Measurements from ENCODE around the gene RPE.

RPE gene

DNA sequence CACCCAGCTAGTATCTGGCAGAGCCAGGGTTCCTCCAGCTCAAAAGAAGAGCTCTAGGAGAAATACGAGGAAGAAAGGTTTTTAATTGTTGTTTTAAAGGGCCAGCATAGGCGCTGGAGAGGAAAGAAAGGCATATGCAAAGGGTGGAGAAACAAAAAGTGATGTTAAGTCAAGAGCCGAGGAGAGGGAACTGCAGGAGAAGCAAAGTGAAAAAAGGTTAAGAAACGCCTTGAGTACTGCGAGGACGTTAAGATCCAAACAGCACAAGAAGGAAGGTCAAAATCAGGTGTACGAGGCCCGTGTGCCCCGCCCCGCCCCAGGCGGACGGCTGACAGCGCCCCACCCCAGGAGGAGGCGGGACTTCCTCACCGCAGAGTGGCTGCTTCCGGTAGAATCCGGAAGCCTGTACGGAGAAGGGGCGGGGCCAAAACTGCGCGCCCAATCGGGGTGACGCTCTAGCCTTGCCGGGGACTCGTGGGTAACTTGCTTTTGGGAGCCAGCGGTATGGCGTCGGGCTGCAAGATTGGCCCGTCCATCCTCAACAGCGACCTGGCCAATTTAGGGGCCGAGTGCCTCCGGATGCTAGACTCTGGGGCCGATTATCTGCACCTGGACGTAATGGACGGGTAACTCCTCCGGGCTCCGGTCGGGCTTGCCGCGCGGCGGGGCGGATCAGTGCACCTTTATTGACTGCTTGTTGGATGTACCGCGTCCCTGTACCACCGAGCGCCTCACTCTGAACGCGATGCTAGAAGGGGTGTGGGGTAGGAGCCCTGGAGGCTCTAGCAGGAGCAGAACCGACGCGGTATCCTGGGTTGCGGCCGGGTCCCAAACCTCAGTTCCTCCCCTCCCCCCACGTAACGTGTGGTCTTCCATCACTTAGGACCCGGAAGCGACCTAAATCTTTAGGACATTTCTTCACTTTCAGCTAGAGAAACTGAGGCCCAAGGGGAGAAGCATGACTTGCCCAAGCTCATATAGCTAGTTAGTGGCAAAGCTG lies at the start of gene RPE:
Gene RPE, plus strand, starts transcription at position 481 of the 1,000 bp plus-strand sequence. Its CDS starts 24 bp downstream, at position 505.
- ATAC-seq (ENCODE audit: insufficient read depth, low read depth) (peak; percentile 97), DNase-seq (peak; percentile 97)
- Histone ChIP-seq H4K20me1 (ENCODE audit: insufficient read depth, low read length) (peaks cover 37% of the 10 kb centered on the region), H3K9me3 (ENCODE audit: insufficient read depth, low read length, severe bottlenecking) (no peaks in the 10 kb centered on the region), H3K9ac (ENCODE audit: low read depth, low read length) (peak within 1 kb of the TSS; percentile 68), H3K4me3 (ENCODE audit: low read depth in 1 of 2, low read length in 2 of 2) (peak within 1 kb of the TSS; percentile 40 to 66), H3K4me1 (ENCODE audit: insufficient read depth, low read length) (peaks cover 36% of the 10 kb centered on the region), H3K4me2 (ENCODE audit: insufficient read depth, low read length) (peak within 1 kb of the TSS; percentile 71), H3K36me3 (ENCODE audit: insufficient read depth, low read length) (peaks cover 28% of the 10 kb centered on the region), H2AFZ (ENCODE audit: low read depth, low read length) (peak within 1 kb of the TSS; percentile 85), H3K27me3 (ENCODE audit: insufficient read depth, low read length, poor library complexity) (no peaks in the 10 kb centered on the region), H3K79me2 (ENCODE audit: insufficient read depth, low read length) (peaks cover 50% of the 10 kb centered on the region), H3K27ac (ENCODE audit: low read length) (peak within 1 kb of the TSS; percentile 79)
- TF ChIP-seq EZH2 (IDR thresholded peaks at IDR 0.05; ENCODE audit: borderline replicate concordance, low read depth, low read length, severe bottlenecking): no peak
- TF ChIP-seq, protein P1, sequence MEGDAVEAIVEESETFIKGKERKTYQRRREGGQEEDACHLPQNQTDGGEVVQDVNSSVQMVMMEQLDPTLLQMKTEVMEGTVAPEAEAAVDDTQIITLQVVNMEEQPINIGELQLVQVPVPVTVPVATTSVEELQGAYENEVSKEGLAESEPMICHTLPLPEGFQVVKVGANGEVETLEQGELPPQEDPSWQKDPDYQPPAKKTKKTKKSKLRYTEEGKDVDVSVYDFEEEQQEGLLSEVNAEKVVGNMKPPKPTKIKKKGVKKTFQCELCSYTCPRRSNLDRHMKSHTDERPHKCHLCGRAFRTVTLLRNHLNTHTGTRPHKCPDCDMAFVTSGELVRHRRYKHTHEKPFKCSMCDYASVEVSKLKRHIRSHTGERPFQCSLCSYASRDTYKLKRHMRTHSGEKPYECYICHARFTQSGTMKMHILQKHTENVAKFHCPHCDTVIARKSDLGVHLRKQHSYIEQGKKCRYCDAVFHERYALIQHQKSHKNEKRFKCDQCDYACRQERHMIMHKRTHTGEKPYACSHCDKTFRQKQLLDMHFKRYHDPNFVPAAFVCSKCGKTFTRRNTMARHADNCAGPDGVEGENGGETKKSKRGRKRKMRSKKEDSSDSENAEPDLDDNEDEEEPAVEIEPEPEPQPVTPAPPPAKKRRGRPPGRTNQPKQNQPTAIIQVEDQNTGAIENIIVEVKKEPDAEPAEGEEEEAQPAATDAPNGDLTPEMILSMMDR (IDR thresholded peaks at IDR 0.05; ENCODE audit: borderline replicate concordance, extremely low read depth, low read length, poor library complexity, severe bottlenecking): no peak

DNA sequence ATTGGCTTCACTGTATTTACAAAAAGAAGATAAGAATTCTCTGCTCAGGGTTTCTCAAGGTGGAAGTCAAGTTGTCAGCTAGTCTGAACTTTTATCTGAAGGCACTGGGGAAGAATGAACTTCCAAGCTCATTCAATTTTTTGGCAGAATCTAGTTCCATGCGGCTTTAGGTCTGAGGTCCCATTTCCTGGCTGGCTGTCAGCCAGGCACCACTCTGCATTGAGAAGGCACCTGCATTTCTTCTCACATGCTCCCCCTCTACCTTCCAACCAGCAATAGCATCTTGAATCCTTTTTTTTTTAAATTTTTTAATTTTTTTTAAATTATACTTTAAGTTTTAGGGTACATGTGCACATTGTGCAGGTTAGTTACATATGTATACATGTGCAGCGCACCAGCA lies 46.2 kb upstream of the RPE start:
- Histone ChIP-seq H3K36me3 (ENCODE audit: insufficient read depth, low read length) (no peaks in the 10 kb centered on the region), H4K20me1 (ENCODE audit: insufficient read depth, low read length) (no peaks in the 10 kb centered on the region), H2AFZ (ENCODE audit: low read depth, low read length) (no peak overlapping the region), H3K9ac (ENCODE audit: low read depth, low read length) (no peak overlapping the region), H3K79me2 (ENCODE audit: insufficient read depth, low read length) (no peaks in the 10 kb centered on the region), H3K27me3 (ENCODE audit: insufficient read depth, low read length, poor library complexity) (peaks cover 4% of the 10 kb centered on the region), H3K4me3 (ENCODE audit: low read depth in 1 of 2, low read length in 2 of 2) (no peak overlapping the region), H3K9me3 (ENCODE audit: insufficient read depth, low read length, severe bottlenecking) (no peaks in the 10 kb centered on the region), H3K4me2 (ENCODE audit: insufficient read depth, low read length) (no peak overlapping the region), H3K27ac (ENCODE audit: low read length) (no peak overlapping the region), H3K4me1 (ENCODE audit: insufficient read depth, low read length) (no peaks in the 10 kb centered on the region)
- DNase-seq (no peak), ATAC-seq (ENCODE audit: insufficient read depth, low read depth) (no peak)
- no peak for TF ChIP-seq EZH2 (IDR thresholded peaks at IDR 0.05; ENCODE audit: borderline replicate concordance, low read depth, low read length, severe bottlenecking)
- TF ChIP-seq, protein P1 (IDR thresholded peaks at IDR 0.05; ENCODE audit: borderline replicate concordance, extremely low read depth, low read length, poor library complexity, severe bottlenecking): no peak

DNA sequence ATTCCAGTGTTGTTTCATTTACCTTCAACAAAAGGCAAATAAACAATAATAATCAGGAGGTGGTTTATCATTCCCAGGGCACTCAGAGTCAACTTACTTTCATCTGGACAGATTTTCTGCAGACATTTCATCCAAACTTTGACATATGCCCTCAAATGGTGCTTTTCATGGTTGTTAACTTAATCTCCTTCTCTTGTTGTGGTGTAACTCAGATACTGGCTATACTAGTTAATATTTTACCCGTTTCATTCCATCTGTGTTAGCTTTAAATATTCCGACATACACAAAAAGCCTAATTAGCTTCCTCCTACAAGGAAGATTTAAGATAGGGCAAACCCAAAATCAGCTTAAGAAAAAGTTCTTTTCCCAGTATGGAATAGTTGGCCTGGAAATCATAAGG lies 44.4 kb upstream of the RPE start:
- Histone ChIP-seq H3K4me2 (ENCODE audit: insufficient read depth, low read length) (no peak overlapping the region), H3K27me3 (ENCODE audit: insufficient read depth, low read length, poor library complexity) (peaks cover 9% of the 10 kb centered on the region), H3K4me3 (ENCODE audit: low read depth in 1 of 2, low read length in 2 of 2) (no peak overlapping the region), H3K4me1 (ENCODE audit: insufficient read depth, low read length) (no peaks in the 10 kb centered on the region), H3K79me2 (ENCODE audit: insufficient read depth, low read length) (no peaks in the 10 kb centered on the region), H3K9ac (ENCODE audit: low read depth, low read length) (no peak overlapping the region), H4K20me1 (ENCODE audit: insufficient read depth, low read length) (no peaks in the 10 kb centered on the region), H3K36me3 (ENCODE audit: insufficient read depth, low read length) (no peaks in the 10 kb centered on the region), H3K27ac (ENCODE audit: low read length) (no peak overlapping the region), H3K9me3 (ENCODE audit: insufficient read depth, low read length, severe bottlenecking) (no peaks in the 10 kb centered on the region), H2AFZ (ENCODE audit: low read depth, low read length) (no peak overlapping the region)
- ATAC-seq (ENCODE audit: insufficient read depth, low read depth): no peak
- TF ChIP-seq EZH2 (IDR thresholded peaks at IDR 0.05; ENCODE audit: borderline replicate concordance, low read depth, low read length, severe bottlenecking): no peak
- TF ChIP-seq, protein P1 (IDR thresholded peaks at IDR 0.05; ENCODE audit: borderline replicate concordance, extremely low read depth, low read length, poor library complexity, severe bottlenecking): no peak
- DNase-seq: no peak
